HG02885 (cell line): Measurements from ENCODE around the gene LRRC3.

Experiments used
- ATAC-seq: cut with Tn5 transposase; IDR thresholded peaks from one replicate; pipeline ENCODE4 v1.9.1; 2021; ENCODE audit warnings: mild to moderate bottlenecking; ENCODE audit not compliant: unreplicated experiment, poor library complexity

LRRC3 gene

DNA sequence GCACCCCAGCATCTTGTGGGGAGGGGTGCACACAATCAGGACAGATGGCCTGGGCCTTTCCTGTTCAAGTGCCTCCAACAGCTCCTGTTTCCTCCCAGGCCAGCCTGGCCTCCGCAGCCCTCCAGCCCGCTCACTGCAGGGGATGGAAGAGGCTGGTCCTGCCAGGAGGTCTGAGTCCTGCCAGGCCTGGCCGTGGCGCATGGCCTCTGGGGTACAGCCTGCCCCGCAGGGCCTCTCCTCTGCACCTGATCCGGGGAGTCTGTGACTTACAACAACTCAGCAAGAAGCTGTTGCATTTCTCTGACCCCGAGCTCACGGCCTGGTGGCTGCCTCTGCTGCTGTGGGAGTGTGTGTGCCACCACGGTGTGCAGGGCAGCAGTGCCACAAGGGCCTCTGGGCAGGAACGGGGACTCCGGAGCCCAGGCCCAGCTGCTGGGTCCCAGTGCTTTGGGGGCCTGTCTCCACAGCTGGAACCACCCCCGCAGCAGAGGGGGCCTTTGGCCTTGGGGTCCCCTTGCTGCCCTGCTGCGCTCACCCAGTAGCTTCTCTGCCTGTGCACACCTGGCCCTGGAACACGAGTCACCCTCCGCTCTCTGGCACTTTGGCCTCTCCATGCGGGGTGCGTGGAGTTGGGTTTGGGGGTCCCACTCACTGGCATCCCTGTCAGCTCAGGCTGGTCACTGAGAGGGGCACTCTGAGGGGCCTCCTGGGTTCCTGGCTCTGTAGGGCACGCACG lies 17.4 kb upstream of the LRRC3 start:
- ATAC-seq, result no peak

DNA sequence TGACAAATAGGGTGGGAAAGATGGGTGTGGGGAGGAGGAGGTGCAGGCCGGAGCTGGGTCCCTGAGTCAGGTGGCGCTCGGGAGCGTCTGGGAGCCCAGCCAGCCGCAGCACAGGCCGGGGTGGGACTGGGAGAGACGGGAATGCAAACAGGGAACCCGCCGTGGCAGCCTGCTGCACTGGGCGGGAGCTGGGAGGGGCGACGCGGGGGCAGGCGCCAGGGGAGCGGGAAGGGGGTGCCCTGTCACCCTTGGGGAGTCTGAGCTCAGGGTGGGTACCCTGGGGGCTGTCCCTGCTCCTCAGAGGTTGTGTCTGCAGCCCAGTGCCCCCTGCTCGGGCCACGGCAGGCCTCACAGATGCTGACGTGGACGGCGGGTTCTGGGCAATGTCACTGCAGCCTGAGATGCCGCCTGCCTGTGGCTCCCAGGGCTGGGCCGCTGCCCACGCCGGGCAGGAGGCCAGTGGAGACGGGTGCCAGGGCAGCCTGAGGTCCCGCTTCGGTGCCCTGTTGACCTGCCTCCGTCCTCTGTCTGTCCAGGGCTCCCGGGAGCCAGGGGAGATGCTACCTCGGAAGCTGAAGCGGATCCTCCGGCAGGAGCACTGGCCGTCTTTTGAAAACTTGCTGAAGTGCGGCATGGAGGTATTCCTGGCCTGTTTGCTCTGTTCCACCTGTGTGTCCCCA lies 16.6 kb upstream of the LRRC3 start:
- no peak for ATAC-seq

DNA sequence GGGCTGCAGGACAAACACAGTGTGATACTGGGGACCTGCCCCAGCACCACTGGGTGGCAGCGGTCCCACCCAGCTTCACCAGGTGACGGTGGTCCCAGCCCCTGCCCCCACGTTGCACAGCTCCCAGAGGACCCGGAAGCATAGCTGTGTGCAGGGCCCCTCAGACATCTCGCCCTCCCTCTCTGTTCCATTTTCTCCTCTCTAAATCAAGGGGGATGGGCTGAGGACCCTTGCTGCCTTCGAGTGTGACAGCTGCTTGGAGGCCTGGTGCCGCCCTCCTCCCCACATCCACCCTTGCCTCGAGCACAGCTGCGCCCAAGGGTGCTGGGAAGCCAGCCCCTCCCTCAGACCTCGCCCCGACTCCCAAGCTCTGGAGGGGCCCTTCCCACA lies 16.1 kb upstream of the LRRC3 start:
- no peak for ATAC-seq

DNA sequence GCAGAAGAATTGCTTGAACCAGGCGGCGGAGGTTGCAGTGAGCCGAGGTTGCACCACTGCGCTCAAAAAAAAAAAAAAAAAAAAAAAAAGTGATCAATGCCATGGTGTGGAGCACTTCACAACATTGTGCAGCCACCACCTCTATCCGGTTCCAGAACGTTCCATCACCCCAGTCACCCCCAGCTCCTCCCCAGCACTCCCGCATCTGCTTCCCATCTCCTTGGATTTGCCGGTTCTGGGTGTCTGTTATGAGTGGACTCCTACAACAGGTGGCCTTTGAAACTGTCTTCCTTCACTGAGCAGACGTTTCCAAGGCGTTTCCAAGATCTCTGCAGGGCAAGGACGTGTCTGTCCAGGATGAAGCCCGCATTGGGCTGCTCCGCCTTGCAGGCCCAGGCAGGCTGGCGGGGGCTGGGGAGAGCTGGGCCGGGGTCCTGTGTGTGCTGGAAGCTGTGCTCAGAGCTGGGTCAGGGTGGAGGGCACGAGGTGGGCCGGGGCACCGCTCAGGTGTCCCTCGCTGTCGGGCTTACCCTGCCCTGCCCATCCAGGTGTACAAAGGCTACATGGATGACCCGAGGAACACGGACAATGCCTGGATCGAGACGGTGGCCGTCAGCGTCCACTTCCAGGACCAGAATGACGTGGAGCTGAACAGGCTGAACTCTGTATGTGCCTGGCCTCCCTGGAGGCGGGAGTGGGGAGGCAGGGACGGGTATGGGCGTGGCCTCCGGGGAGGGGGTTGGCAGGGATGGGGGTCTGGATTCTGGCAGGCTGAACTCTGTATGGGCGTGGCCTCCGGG lies 14.9 kb upstream of the LRRC3 start:
- no peak for ATAC-seq

DNA sequence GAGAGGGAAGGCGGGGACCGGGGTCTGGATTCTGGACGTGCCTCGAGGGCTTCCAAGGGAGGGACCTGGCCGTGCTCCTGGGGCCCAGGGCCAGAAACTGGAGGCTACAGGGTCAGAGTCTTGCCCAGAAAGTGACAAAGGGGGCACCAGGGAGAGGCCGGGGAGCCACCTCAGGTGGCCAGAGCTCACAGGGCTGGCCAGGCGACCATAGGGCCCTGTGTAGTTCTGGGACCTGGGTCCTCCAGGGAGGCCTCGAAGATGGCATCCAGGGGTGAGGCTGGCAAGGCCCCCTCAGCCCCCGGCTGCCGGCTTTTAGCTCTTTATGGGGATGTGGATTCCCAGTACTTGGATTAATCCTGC lies 14.3 kb upstream of the LRRC3 start:
- no peak for ATAC-seq

DNA sequence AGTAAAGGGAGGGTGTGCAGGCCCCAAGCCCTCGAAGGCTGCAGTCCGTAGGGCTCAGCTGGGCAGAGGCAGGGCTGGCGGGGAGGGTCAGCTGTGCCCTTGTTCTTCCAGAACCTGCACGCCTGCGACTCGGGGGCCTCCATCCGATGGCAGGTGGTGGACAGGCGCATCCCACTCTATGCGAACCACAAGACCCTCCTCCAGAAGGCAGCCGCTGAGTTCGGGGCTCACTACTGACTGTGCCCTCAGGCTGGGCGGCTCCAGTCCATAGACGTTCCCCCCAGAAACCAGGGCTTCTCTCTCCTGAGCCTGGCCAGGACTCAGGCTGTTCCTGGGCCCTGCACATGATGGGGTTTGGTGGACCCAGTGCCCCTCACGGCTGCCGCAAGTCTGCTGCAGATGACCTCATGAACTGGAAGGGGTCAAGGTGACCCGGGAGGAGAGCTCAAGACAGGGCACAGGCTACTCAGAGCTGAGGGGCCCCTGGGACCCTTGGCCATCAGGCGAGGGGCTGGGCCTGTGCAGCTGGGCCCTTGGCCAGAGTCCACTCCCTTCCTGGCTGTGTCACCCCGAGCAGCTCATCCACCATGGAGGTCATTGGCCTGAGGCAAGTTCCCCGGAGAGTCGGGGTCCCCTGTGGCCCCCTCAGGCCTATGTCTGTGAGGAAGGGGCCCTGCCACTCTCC lies 13.6 kb upstream of the LRRC3 start:
- no peak for ATAC-seq

DNA sequence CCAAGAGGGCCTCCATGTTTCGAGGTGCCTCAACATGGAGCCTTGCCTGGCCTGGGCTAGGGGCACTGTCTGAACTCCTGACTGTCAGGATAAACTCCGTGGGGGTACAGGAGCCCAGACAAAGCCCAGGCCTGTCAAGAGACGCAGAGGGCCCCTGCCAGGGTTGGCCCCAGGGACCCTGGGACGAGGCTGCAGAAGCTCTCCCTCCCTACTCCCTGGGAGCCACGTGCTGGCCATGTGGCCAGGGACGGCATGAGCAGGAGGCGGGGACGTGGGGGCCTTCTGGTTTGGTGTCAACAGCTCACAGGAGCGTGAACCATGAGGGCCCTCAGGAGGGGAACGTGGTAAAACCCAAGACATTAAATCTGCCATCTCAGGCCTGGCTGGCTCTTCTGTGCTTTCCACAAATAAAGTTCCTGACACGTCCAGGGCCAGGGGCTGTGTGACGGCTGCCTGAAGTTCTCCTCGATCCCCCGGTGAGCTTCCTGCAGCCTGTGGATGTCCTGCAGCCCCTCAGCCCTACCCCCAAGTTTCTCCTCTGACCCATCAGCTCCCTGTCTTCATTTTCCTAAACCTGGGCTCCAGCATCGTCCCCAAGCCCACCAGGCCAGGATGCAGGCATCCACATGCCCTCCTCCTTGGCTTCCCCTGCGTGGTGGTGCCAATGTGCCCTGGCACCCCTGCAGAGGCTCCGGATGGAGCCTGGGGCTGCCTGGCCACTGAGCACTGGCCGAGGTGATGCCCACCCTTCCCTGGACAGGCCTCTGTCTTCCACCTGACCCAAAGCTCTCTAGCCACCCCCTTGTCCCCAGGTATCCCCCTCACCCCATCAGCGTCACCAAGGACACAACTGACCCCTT lies 12.8 kb upstream of the LRRC3 start:
- no peak for ATAC-seq

DNA sequence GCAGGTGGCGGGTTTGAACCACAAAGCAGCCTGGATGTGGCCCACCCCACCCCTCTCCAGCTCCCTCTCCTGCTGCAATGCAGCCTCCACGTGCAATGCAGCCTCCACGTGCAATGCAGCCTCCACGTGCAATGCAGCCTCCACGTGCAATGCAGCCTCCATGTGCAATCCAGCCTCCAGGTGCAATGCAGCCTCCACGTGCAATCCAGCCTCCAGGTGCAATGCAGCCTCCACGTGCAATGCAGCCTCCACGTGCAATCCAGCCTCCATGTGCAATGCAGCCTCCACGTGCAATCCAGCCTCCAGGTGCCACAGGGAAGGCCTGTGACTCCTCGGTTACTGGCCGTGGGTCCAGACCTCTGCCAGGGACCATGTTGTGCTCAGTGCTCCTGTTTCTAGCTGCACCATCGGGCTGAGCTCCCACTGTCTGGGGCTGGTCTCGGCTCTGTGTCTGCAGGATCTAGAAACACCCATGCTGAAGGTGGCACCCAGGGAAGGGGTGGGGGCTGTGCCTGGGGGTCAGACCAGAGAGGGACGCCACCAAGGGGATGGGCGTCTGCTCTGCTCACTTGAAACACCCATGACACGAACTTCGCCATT lies 11.9 kb upstream of the LRRC3 start:
- ATAC-seq, result no peak

DNA sequence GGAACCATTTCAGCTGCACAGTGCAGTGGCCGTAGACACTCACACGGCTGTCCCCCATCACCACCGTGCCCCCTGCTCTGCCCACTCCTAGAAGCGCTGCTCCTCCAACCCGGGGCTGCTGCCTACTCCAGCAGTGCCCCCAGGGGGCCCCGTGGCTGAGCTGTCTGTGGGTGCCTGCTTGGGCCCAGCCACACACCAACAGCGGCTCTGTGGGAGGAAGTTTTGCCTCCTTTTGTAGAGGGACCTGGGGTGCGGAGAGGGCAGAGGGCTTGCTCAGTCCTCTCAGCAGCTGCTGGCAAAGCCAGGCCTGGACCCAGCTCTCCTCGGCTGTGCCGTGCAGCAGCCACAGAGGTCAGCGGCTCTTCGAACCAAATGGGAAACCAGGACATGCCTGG lies 11.4 kb upstream of the LRRC3 start:
- no peak for ATAC-seq

DNA sequence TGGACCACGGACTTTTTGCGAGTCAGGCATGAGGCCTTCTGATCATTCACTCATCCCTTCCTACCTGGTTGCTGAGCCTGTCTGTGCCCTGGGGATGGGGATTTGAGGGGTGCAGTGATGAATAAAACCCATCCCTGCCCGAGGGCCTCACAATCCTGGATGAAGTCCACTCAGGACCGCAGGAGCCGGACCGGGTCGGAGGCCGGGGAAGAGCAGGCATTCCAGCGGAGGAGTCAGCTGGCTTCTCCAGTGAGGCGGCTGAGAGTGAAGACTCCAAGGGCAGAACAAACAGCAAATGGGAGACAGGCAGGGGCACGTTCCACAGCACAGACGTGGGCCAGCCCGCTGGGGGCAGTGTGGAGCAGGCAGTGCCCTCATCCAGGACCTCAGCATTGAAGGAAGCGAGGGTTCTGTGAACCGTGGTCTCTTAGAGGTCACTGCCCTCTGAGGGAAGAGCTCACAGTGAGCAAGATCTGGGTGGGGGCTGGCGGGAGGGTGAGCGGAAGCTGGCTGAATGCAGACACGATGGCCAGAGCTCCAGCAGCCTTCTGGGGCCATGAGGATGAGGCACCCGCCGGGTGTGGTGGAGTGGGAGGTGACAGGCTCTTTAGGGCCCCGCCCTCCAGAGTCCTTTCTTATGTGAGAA lies 10.9 kb upstream of the LRRC3 start:
- ATAC-seq, result no peak

DNA sequence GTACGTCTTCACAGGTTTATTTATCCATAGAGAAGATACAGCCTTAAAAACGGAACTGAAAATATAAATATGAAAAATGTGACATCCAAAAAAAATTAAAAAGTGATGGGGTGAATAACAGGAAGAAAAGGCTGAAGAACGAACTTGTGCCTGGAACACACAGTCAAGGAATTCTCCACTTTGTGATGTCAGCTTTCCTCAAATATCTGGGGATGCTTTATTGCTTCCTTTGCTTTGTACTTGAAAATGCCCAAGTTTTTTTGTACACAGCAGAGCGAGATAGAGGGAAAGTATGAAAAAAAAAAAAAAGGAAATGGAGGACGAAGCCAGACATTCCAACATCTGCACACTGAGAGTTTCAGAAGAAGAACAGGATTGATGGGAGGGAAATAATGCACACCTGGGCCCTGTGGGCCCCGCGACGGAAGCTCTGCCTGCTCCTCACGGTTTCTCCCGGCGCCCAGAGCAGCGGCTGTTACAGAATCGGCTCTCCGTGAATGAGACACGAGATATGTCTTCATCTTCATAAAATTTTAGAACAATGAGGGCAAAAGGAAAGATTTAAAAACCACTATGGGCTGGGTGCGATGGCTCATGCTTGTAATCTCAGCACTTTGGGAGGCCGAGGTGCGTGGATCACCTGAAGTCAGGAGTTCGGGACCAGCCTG lies 10.0 kb upstream of the LRRC3 start:
- no peak for ATAC-seq

DNA sequence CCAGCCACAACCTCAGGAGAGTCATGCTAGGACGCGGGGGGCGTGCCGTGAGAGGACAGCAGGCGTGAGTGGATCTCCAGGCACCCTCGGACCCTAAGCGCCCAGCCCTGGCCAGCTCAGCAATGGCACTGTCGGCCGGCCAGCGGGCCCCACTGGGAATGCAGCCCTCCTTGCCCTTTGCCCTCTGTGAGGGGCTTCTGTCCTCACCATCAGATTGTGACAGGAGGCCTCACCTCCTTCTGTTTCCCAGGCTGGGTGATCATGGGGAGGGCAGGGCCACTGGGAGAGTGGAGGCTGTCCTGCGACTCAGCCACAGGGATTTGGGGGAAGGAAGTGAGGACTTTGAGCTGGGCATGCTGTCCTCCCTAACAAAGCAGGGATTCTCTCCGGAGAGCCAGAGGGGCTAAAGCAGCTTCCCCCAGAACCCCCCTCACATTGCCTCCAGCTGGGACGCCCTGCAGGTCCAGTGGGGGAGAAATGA lies 6.6 kb upstream of the LRRC3 start:
- ATAC-seq, result no peak

DNA sequence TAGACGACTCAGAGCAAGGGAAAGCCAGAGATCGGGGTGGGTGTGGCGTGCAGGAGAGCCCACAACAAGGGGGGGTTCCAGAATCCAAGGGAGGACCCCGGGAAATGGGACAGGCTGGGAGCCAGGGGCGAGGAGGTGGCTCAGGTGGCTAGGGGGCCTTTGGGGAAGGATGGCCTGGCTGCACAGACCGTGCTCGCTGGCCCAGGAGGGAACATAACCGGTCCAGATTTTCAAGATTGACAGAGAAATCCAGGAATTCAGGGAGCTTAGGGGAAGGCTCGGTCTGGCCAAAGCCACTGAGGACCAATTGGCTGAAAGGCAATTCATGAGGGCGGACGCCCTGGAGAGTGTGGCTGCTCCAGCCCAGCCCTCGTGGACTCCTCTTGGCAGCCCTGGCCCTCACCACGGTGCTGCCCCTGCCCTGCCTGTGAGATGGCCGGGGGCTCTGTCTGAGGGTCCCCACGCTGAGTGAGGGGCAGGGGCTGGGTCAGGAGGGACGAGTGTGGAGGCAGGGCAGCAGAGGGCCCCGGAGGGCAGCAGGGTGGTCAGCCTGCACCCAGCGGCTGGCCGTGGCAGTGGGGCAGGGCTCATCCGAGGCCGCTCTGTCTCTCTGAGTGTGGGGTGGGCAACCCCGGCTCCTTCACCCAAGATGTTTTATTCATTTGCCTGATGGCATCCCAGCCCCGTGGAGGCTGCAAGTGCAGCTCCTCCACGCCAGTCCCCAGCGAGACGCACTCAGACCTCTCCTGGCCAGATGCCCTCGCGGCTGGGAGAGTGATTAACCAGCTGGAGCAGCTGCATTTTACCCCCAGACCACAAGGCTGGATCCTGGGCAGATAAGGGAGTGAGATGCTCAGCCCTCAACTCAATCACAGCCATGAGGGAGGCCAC lies 5.6 kb upstream of the LRRC3 start:
- no peak for ATAC-seq

DNA sequence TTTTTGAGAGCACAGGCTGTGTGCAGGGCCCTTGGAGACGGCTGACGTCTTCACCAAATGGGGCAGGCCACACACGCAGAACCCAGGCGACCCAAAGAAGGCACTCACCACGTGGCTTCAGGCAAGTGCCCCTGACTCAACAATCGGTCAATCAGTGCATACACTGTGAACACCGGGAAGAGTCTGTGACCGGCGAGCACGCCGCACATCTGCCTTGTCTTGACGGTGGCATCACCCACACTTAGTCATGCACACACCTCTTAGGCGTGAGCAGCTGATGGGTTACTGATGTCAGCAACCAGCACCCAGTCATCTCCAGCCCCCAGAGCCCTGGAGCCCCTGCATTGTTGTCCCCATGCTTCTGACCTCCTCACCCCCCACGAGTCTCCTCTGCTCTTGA lies 4.9 kb upstream of the LRRC3 start:
- no peak for ATAC-seq

DNA sequence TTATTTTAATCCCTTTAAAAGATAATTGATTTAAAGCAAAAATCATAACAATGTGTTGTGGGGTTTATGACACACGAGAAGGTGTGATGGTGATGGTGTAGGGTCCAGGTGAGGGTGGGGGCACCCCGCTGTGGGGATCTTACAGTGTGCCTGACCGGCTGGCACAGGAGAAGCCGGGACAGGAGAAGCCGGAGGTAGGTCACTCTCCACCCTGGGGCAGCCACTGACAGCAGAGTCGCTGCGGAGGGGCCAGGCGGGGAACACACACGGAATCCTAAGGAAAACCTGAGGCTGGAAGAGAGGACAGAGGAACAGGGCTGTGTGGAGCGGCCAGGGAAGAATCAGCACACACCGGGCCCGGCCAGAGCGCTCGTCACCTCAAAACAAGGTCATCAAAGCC lies 4.3 kb upstream of the LRRC3 start:
- ATAC-seq, result no peak

DNA sequence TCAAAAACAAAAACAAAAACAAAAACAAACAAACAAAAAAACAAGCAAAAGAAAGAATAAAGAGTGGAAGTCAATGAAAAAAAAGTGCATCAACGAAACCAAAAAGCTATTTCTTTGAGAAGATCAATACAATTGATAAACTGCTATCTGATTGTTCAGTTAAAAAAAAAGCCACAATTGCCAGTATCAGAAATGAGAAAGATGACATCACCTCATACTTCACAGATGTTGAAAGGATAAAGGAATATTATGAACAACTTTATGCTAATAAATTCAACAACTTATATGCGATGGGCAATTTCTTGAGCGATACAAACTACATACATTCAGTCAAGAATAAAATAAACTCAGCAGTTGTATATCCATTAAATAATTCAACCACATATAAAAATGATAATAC lies 2.2 kb upstream of the LRRC3 start:
- no peak for ATAC-seq

DNA sequence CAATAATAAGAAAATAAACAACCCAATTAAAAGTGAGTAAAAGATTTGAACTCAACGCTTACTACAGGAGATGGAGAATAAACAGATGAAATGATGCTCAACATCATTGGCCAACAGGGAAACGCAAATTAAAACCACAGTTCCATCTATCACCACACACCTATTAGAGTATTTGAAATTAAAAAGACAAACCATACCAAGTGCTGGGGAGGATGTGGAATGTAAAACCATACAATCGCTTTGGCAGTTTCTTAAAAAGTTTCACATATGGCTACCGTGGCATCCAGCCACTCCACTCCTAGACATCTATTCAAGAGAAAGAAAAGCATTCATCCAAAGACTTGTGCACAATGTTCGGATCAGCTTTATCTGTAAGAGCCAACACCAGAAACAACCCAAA lies 1.3 kb upstream of the LRRC3 start:
- no peak for ATAC-seq
